Measurements from ENCODE around the gene ZKSCAN5.
"Not testable (repeated sequence)": the region's sequence is repeated elsewhere in the genome, so short reads cannot be mapped to it uniquely, and the experiment has no call there.

GRCh38 chr7:99501236-99501635 lies 3.2 kb upstream of the ZKSCAN5 start:
- TF ChIP-seq, protein P1, sequence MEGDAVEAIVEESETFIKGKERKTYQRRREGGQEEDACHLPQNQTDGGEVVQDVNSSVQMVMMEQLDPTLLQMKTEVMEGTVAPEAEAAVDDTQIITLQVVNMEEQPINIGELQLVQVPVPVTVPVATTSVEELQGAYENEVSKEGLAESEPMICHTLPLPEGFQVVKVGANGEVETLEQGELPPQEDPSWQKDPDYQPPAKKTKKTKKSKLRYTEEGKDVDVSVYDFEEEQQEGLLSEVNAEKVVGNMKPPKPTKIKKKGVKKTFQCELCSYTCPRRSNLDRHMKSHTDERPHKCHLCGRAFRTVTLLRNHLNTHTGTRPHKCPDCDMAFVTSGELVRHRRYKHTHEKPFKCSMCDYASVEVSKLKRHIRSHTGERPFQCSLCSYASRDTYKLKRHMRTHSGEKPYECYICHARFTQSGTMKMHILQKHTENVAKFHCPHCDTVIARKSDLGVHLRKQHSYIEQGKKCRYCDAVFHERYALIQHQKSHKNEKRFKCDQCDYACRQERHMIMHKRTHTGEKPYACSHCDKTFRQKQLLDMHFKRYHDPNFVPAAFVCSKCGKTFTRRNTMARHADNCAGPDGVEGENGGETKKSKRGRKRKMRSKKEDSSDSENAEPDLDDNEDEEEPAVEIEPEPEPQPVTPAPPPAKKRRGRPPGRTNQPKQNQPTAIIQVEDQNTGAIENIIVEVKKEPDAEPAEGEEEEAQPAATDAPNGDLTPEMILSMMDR (IDR thresholded peaks at IDR 0.05) = not testable (repeated sequence)
- not testable (repeated sequence) for TF ChIP-seq POLR2A (IDR thresholded peaks at IDR 0.05)

All from suprapubic skin (tissue), 3 donors.